Panc1 (cell line): ENCODE data around the gene ALG14. TPM values are rescaled to one million over a fixed set of nuclear protein-coding genes. Genes with fewer than 3 reads are reported as not detected.

ENCODE experiments used
- ATAC-seq: fragments of 200-7000 bp; cut with Tn5 transposase; 2 replicates; pipeline ENCODE4 v1.9.1; 2020; ENCODE audit warnings: mild to moderate bottlenecking, moderate library complexity
- BruUV-seq: library from RNA; stranded (reverse); fragments of 400-500 nt; replicated peaks from 2 replicates; lab custom pipeline; 2021; lab: Mats Ljungman, UMichigan
- CTCF ChIA-PET: fragments of 300-600 bp; sonication (Branson Sonifier 250); formaldehyde crosslinking; loops from one replicate; lab custom pipeline; 2022; ENCODE audit warnings: antibody characterized with exemption; lab: Charles Lee
- POLR2A ChIA-PET: fragments of 300-600 bp; sonication (Branson Sonifier 250); formaldehyde crosslinking; loops from one replicate; lab custom pipeline; 2022; ENCODE audit warnings: antibody characterized with exemption; lab: Charles Lee
- DNase-seq: peaks from one replicate; pipeline ENCODE4 v3.0.0-alpha.2; 2010; ENCODE audit warnings: low read depth, low spot score
- H3K27ac ChIP-seq: 2 replicates; pipeline ENCODE4 v1.5.1; 2011; ENCODE audit warnings: mild to moderate bottlenecking, low read length, inconsistent platforms
- H3K27me3 ChIP-seq: fragments of 200-500 bp; sonication (Bioruptor generic); 2 replicates; pipeline ENCODE4 v1.6.0; 2014; ENCODE audit warnings: low read length, inconsistent platforms; ENCODE audit not compliant: control insufficient read depth, insufficient read depth
- H3K36me3 ChIP-seq: fragments of 200-500 bp; sonication (Bioruptor generic); 2 replicates; pipeline ENCODE4 v1.5.1; 2014; ENCODE audit warnings: inconsistent platforms, mild to moderate bottlenecking, low read length, moderate library complexity; ENCODE audit not compliant: control insufficient read depth, insufficient read depth
- H3K4me1 ChIP-seq: 2 replicates; pipeline ENCODE4 v1.5.1; 2011; ENCODE audit warnings: inconsistent platforms, mild to moderate bottlenecking, low read length, moderate library complexity; ENCODE audit not compliant: control insufficient read depth, insufficient read depth
- H3K4me3 ChIP-seq, 2 experiments: 2 replicates each; pipeline ENCODE4 v1.5.1; 2011 to 2012; ENCODE audit warnings: low read depth in 2 of 2, low read length in 2 of 2, mild to moderate bottlenecking in 2 of 2, inconsistent platforms in 1 of 2, moderate library complexity in 1 of 2
- H3K9me3 ChIP-seq: fragments of 200-500 bp; sonication (Bioruptor generic); 2 replicates; pipeline ENCODE4 v1.5.1; 2014; ENCODE audit warnings: low read depth, mild to moderate bottlenecking, inconsistent platforms, low read length, moderate library complexity; ENCODE audit not compliant: control insufficient read depth, insufficient read depth
- CTCF ChIP-seq: fragments of 450-650 bp; IDR thresholded peaks from 2 replicates; pipeline ENCODE4 v1.5.1; 2017; ENCODE audit warnings: mild to moderate bottlenecking
- POLR2AphosphoS5 ChIP-seq: IDR thresholded peaks from 2 replicates; pipeline ENCODE4 v1.6.1; 2012; ENCODE audit warnings: mild to moderate bottlenecking, low read depth, low read length, moderate library complexity
- SIN3A ChIP-seq: IDR thresholded peaks from 2 replicates; pipeline ENCODE4 v1.6.1; 2012; ENCODE audit warnings: low read depth, mild to moderate bottlenecking, low read length, moderate library complexity, borderline replicate concordance; ENCODE audit not compliant: insufficient read depth
- TCF7L2 ChIP-seq: IDR thresholded peaks from 2 replicates; pipeline ENCODE4 v1.6.1; 2011; ENCODE audit warnings: mild to moderate bottlenecking, low read depth, low read length, inconsistent platforms
- in situ Hi-C: cut with HindIII; loops from 2 replicates; pipeline ENCODE4 v1.10.0; 2016; ENCODE audit warnings: low sequenced_read_pairs, low pct_unique_long_range_greater_than_20kb
- intact Hi-C: fragments of 100-400 bp; cut with micrococcal nuclease; formaldehyde crosslinking; loops from one replicate; pipeline ENCODE4 v1.10.0; 2022; ENCODE audit not compliant: unreplicated experiment
- total RNA-seq: library from RNA; stranded (reverse); gene quantifications from one replicate; pipeline ENCODE4 v1.2.1, GENCODE V29; 2021; ENCODE audit not compliant: unreplicated experiment
- TF ChIP-seq, protein P1 (sequence below), 2 experiments: IDR thresholded peaks; 2 replicates each; pipeline ENCODE4 v1.6.1; 2011 to 2012; ENCODE audit warnings: low read depth in 2 of 2, control low read depth in 1 of 2, low read length in 1 of 2, mild to moderate bottlenecking in 1 of 2, moderate library complexity in 1 of 2; ENCODE audit not compliant: insufficient read depth in 1 of 2

ALG14 gene
- total RNA-seq, 1 experiment from 2014 or later, result 4.1 TPM

GRCh38 chr1:95005584-95005983, 67.2 kb downstream of the ALG14 start:
- BruUV-seq, result no TSS peak
- TF ChIP-seq SIN3A, result no peak
- no peaks in the 10 kb centered on the region for H3K36me3 ChIP-seq

DNA sequence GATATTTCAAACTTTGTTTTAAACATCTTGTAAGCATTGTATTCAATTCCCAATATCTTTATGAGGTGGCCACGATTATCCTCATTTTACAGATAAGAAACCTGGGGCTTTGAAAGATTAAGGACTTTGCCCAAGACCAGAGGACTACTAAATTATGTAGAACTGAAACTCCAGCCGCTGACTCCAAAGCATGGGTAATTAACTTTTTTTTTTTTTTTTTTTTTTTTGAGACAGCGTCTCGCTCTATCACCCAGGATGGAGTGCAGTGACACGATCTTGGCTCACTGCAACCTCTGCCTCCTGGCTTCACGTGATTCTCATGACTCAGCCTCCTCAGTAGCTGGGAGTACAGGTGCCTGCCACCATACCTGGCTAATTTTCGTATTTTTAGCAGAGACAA, 68.7 kb downstream of the ALG14 start:
- no peak for DNase-seq
- POLR2A ChIA-PET, result no interaction called here
- no peaks in the 10 kb centered on the region for H3K9me3 ChIP-seq
- H3K36me3 ChIP-seq, result no peaks in the 10 kb centered on the region
- H3K27me3 ChIP-seq, result no peaks in the 10 kb centered on the region
- no peak for ATAC-seq
- no peak overlapping the region for H3K4me3 ChIP-seq
- no peaks in the 10 kb centered on the region; the same call in 1 of the 2 replicates for H3K4me1 ChIP-seq
- no peak for TF ChIP-seq POLR2AphosphoS5
- TF ChIP-seq TCF7L2, result no peak
- TF ChIP-seq SIN3A, result no peak
- TF ChIP-seq, protein P1, sequence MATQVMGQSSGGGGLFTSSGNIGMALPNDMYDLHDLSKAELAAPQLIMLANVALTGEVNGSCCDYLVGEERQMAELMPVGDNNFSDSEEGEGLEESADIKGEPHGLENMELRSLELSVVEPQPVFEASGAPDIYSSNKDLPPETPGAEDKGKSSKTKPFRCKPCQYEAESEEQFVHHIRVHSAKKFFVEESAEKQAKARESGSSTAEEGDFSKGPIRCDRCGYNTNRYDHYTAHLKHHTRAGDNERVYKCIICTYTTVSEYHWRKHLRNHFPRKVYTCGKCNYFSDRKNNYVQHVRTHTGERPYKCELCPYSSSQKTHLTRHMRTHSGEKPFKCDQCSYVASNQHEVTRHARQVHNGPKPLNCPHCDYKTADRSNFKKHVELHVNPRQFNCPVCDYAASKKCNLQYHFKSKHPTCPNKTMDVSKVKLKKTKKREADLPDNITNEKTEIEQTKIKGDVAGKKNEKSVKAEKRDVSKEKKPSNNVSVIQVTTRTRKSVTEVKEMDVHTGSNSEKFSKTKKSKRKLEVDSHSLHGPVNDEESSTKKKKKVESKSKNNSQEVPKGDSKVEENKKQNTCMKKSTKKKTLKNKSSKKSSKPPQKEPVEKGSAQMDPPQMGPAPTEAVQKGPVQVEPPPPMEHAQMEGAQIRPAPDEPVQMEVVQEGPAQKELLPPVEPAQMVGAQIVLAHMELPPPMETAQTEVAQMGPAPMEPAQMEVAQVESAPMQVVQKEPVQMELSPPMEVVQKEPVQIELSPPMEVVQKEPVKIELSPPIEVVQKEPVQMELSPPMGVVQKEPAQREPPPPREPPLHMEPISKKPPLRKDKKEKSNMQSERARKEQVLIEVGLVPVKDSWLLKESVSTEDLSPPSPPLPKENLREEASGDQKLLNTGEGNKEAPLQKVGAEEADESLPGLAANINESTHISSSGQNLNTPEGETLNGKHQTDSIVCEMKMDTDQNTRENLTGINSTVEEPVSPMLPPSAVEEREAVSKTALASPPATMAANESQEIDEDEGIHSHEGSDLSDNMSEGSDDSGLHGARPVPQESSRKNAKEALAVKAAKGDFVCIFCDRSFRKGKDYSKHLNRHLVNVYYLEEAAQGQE (IDR thresholded peaks at IDR 0.05; ENCODE audit: insufficient read depth in 1 of 2, low read depth in 2 of 2, low read length in 1 of 2), result no peak
- CTCF ChIA-PET, result no interaction called here
- in situ Hi-C loops (no loop called here), intact Hi-C loops (no loop called here)
- no peak overlapping the region for H3K27ac ChIP-seq
- no TSS peak for BruUV-seq

More at GRCh38 chr1:95005584-95005983, 67.2 kb downstream of the ALG14 start:
- intact Hi-C loops (no loop called here), in situ Hi-C loops (no loop called here)
- H3K4me1 ChIP-seq, result no peaks in the 10 kb centered on the region; the same call in 1 of the 2 replicates
- H3K4me3 ChIP-seq, result no peak overlapping the region
- no peak for ATAC-seq
- no peaks in the 10 kb centered on the region for H3K9me3 ChIP-seq
- H3K27me3 ChIP-seq, result no peaks in the 10 kb centered on the region
- no peak for DNase-seq
- ChIA-PET CTCF (no interaction called here), POLR2A (no interaction called here)
- no peak overlapping the region for H3K27ac ChIP-seq

GRCh38 chr1:95003433-95003738, 69.4 kb downstream of the ALG14 start:
- POLR2A ChIA-PET, result no interaction called here
- Histone ChIP-seq H3K27ac (no peak overlapping the region), H3K36me3 (no peaks in the 10 kb centered on the region), H3K9me3 (no peaks in the 10 kb centered on the region), H3K27me3 (no peaks in the 10 kb centered on the region), H3K4me3 (no peak overlapping the region), H3K4me1 (no peaks in the 10 kb centered on the region; the same call in 1 of the 2 replicates)
- BruUV-seq, result no TSS peak
- no peak for TF ChIP-seq POLR2AphosphoS5
- TF ChIP-seq TCF7L2, result no peak
- no peak for TF ChIP-seq SIN3A
- TF ChIP-seq, protein P1 (IDR thresholded peaks at IDR 0.05; ENCODE audit: insufficient read depth in 1 of 2, low read depth in 2 of 2, low read length in 1 of 2), result no peak
- TF ChIP-seq CTCF, result no peak
- intact Hi-C loops, result no loop called here
- DNase-seq (no peak), ATAC-seq (no peak)
- CTCF ChIA-PET, result no interaction called here
- in situ Hi-C loops, result no loop called here
